Ectodermal cell (in vitro differentiated cells): ENCODE measurements around the gene KRT25.

Source experiments
- H3K27ac ChIP-seq: 2 replicates; pipeline ENCODE4 v1.7.0; 2013; ENCODE audit warnings: mild to moderate bottlenecking, low read depth, low read length; ENCODE audit not compliant: insufficient read depth, poor library complexity, severe bottlenecking
- H3K27me3 ChIP-seq: 2 replicates; pipeline ENCODE4 v1.7.0; 2013; ENCODE audit warnings: mild to moderate bottlenecking, low read length; ENCODE audit not compliant: insufficient read depth, control insufficient read depth, poor library complexity, severe bottlenecking
- H3K36me3 ChIP-seq: one replicate; pipeline ENCODE4 v1.7.0; 2013; ENCODE audit warnings: low read length; ENCODE audit not compliant: control insufficient read depth, insufficient read depth
- H3K4me1 ChIP-seq: one replicate; pipeline ENCODE4 v1.7.0; 2013; ENCODE audit warnings: low read length; ENCODE audit not compliant: control insufficient read depth, insufficient read depth
- H3K4me3 ChIP-seq: 2 replicates; pipeline ENCODE4 v1.7.0; 2013; ENCODE audit warnings: low read depth, low read length, control low read depth; ENCODE audit not compliant: insufficient read depth
- H3K9me3 ChIP-seq: 2 replicates; pipeline ENCODE4 v1.7.0; 2013; ENCODE audit warnings: mild to moderate bottlenecking, low read length, moderate library complexity; ENCODE audit not compliant: control insufficient read depth
- WGBS, 2 experiments: methylation state at CpG; one replicate each; pipeline ENCODE4 v1.1.7; 2013; ENCODE audit warnings: missing lambda C conversion rate in 2 of 2; 5-methylcytosine and 5-hydroxymethylcytosine counted together

KRT25 gene

DNA sequence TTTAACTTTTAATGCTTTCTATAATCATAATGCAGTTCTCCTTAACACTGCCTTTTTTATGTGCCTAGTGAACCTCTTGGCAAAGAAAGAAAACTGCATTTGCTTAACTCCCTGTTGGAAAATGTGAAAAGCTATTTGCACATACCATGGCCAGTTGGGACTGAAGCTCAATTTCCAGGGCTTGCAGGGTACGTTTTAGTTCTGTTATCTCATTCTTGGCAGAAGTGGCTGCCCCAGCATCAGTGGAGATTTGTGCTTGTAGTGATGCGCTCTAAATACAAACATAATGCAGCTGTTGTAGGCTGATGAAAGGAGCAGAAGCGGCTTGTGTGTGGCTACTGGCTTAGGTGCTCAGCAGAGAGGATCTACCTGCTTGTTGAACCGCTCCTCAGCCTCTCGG, 55.3 kb downstream of the KRT25 start:
- Histone ChIP-seq H3K4me3 (no peak overlapping the region), H3K9me3 (no peaks in the 10 kb centered on the region), H3K27ac (no peak overlapping the region), H3K36me3 (no peaks in the 10 kb centered on the region), H3K4me1 (no peaks in the 10 kb centered on the region), H3K27me3 (no peaks in the 10 kb centered on the region)
- WGBS, 2 experiments = 91 to 92% methylated on average over 5 of the region's 5 CpGs

GRCh38 chr17:40699371-40699770, 55.8 kb downstream of the KRT25 start:
- 90% methylated on average over 8 to 9 of the region's 9 CpGs for WGBS, 2 experiments
- no peak overlapping the region for H3K4me3 ChIP-seq

More at GRCh38 chr17:40699371-40699770, 55.8 kb downstream of the KRT25 start:
- Histone ChIP-seq H3K27ac (no peak overlapping the region), H3K27me3 (no peaks in the 10 kb centered on the region), H3K36me3 (no peaks in the 10 kb centered on the region), H3K9me3 (no peaks in the 10 kb centered on the region), H3K4me1 (no peaks in the 10 kb centered on the region)
